ENCODE results near the gene KIF27.
"Not testable (repeated sequence)": the region's sequence is repeated elsewhere in the genome, so short reads cannot be mapped to it uniquely, and the experiment has no call there.

The KIF27 gene

GRCh38 chr9:83927591-83927990, 6.4 kb upstream of the KIF27 start:
- in situ Hi-C loops (cut with HindIII; ENCODE audit: low pct_unique_long_range_greater_than_20kb, low sequenced_read_pairs): no loop called here

GRCh38 chr9:83920469-83920926, 734 bp downstream of the KIF27 start:
- in situ Hi-C loops (cut with HindIII; ENCODE audit: low pct_unique_long_range_greater_than_20kb, low sequenced_read_pairs): no loop called here
- no peak for TF ChIP-seq JUND (IDR thresholded peaks at IDR 0.05; ENCODE audit: low read depth)
- no peak for DNase-seq (ENCODE audit: low read depth in 1 of 2, low spot score in 1 of 2)

More at GRCh38 chr9:83927591-83927990, 6.4 kb upstream of the KIF27 start:
- no peak for TF ChIP-seq JUND (IDR thresholded peaks at IDR 0.05; ENCODE audit: low read depth)
- no peak for DNase-seq (ENCODE audit: low read depth in 1 of 2, low spot score in 1 of 2)

GRCh38 chr9:83919111-83919510, 2.1 kb downstream of the KIF27 start:
- TF ChIP-seq JUND (IDR thresholded peaks at IDR 0.05; ENCODE audit: low read depth): no peak
- in situ Hi-C loops (cut with HindIII; ENCODE audit: low pct_unique_long_range_greater_than_20kb, low sequenced_read_pairs): no loop called here
- no peak for DNase-seq (ENCODE audit: low read depth in 1 of 2, low spot score in 1 of 2)

GRCh38 chr9:83912194-83912593, 9.0 kb downstream of the KIF27 start:
- peak in 1 of 2 experiments; percentile 20 for DNase-seq (ENCODE audit: low read depth in 1 of 2, low spot score in 1 of 2)

GRCh38 chr9:83906144-83906543, 15.1 kb downstream of the KIF27 start:
- no peak for DNase-seq (ENCODE audit: low read depth in 1 of 2, low spot score in 1 of 2)
- TF ChIP-seq JUND (IDR thresholded peaks at IDR 0.05; ENCODE audit: low read depth): no peak
- in situ Hi-C loops (cut with HindIII; ENCODE audit: low pct_unique_long_range_greater_than_20kb, low sequenced_read_pairs): no loop called here

More at GRCh38 chr9:83912194-83912593, 9.0 kb downstream of the KIF27 start:
- in situ Hi-C loops (cut with HindIII; ENCODE audit: low pct_unique_long_range_greater_than_20kb, low sequenced_read_pairs): not testable (repeated sequence)

- in situ Hi-C loops (cut with HindIII; ENCODE audit: low pct_unique_long_range_greater_than_20kb, low sequenced_read_pairs): not testable (repeated sequence)
Observed at GRCh38 chr9:83900615-83901014, 20.6 kb downstream of the KIF27 start.

GRCh38 chr9:83894301-83894700, 26.9 kb downstream of the KIF27 start:
- DNase-seq (ENCODE audit: low read depth in 1 of 2, low spot score in 1 of 2); in situ Hi-C loops (cut with HindIII; ENCODE audit: low pct_unique_long_range_greater_than_20kb, low sequenced_read_pairs): not testable (repeated sequence)

More at GRCh38 chr9:83900615-83901014, 20.6 kb downstream of the KIF27 start:
- DNase-seq (ENCODE audit: low read depth in 1 of 2, low spot score in 1 of 2): peak in 1 of 2 experiments; percentile 52

- in situ Hi-C loops (cut with HindIII; ENCODE audit: low pct_unique_long_range_greater_than_20kb, low sequenced_read_pairs): not testable (repeated sequence)
Observed at GRCh38 chr9:83886498-83886897, 34.7 kb downstream of the KIF27 start.

GRCh38 chr9:83885559-83886240, 35.5 kb downstream of the KIF27 start:
- peak in 1 of 2 experiments; percentile 7 for DNase-seq (ENCODE audit: low read depth in 1 of 2, low spot score in 1 of 2)
- in situ Hi-C loops (cut with HindIII; ENCODE audit: low pct_unique_long_range_greater_than_20kb, low sequenced_read_pairs): not testable (repeated sequence)

More at GRCh38 chr9:83886498-83886897, 34.7 kb downstream of the KIF27 start:
- DNase-seq (ENCODE audit: low read depth in 1 of 2, low spot score in 1 of 2): not testable (repeated sequence)

- DNase-seq (ENCODE audit: low read depth in 1 of 2, low spot score in 1 of 2); in situ Hi-C loops (cut with HindIII; ENCODE audit: low pct_unique_long_range_greater_than_20kb, low sequenced_read_pairs): not testable (repeated sequence)
Observed at GRCh38 chr9:83881687-83882408, 39.4 kb downstream of the KIF27 start.

- DNase-seq (ENCODE audit: low read depth in 1 of 2, low spot score in 1 of 2): not testable (repeated sequence)
Observed at GRCh38 chr9:83875559-83875958, 45.7 kb downstream of the KIF27 start.

GRCh38 chr9:83849895-83850294, 71.3 kb downstream of the KIF27 start:
- in situ Hi-C loops (cut with HindIII; ENCODE audit: low pct_unique_long_range_greater_than_20kb, low sequenced_read_pairs); DNase-seq (ENCODE audit: low read depth in 1 of 2, low spot score in 1 of 2): not testable (repeated sequence)

More at GRCh38 chr9:83875559-83875958, 45.7 kb downstream of the KIF27 start:
- in situ Hi-C loops (cut with HindIII; ENCODE audit: low pct_unique_long_range_greater_than_20kb, low sequenced_read_pairs): not testable (repeated sequence)

GRCh38 chr9:83837070-83837643, 84.1 kb downstream of the KIF27 start:
- DNase-seq (ENCODE audit: low read depth in 1 of 2, low spot score in 1 of 2); in situ Hi-C loops (cut with HindIII; ENCODE audit: low pct_unique_long_range_greater_than_20kb, low sequenced_read_pairs): not testable (repeated sequence)

GRCh38 chr9:83830426-83831071, 90.7 kb downstream of the KIF27 start:
- DNase-seq (ENCODE audit: low read depth in 1 of 2, low spot score in 1 of 2); in situ Hi-C loops (cut with HindIII; ENCODE audit: low pct_unique_long_range_greater_than_20kb, low sequenced_read_pairs): not testable (repeated sequence)

- DNase-seq (ENCODE audit: low read depth in 1 of 2, low spot score in 1 of 2); in situ Hi-C loops (cut with HindIII; ENCODE audit: low pct_unique_long_range_greater_than_20kb, low sequenced_read_pairs): not testable (repeated sequence)
Observed at GRCh38 chr9:83824986-83825623, 96.1 kb downstream of the KIF27 start.

- peak; percentile 36 to 71 for DNase-seq (ENCODE audit: low read depth in 1 of 2, low spot score in 1 of 2)
- in situ Hi-C loops (cut with HindIII; ENCODE audit: low pct_unique_long_range_greater_than_20kb, low sequenced_read_pairs): not testable (repeated sequence)
Observed at GRCh38 chr9:83817356-83818278, 103.6 kb downstream of the KIF27 start, which contains the start of gene GKAP1. Gene GKAP1, minus strand, starts transcription at chr9:83817769. Its CDS starts 11,252 bp downstream, at chr9:83806517.

All from T47D (cell line).